NCI-H128 (cell line): ENCODE data around the gene LRRC4C.

Experiments used
- DNase-seq: peaks from one replicate; lab custom pipeline; 2025; ENCODE audit not compliant: unreplicated experiment; lab: John Stamatoyannopoulos, UW

LRRC4C gene

DNA sequence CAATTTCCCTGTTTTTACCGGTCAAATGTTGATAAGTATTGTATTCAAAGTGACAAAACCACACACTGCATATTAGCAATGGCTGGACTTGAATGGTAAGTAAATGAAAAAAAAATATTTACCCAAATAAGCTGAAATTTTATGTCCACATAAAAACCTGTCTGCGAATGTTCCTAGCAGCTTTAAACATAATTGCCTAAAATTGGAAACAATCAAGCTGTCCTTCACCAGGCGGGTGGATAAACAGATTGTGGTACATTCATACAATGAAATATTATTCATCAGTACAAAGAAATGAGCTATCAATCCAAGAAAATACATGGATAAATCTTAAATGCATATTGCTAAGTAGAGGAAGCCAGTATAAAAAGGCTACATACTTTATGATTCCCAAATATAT, 1067.8 kb downstream of the LRRC4C start:
- no peak for DNase-seq

DNA sequence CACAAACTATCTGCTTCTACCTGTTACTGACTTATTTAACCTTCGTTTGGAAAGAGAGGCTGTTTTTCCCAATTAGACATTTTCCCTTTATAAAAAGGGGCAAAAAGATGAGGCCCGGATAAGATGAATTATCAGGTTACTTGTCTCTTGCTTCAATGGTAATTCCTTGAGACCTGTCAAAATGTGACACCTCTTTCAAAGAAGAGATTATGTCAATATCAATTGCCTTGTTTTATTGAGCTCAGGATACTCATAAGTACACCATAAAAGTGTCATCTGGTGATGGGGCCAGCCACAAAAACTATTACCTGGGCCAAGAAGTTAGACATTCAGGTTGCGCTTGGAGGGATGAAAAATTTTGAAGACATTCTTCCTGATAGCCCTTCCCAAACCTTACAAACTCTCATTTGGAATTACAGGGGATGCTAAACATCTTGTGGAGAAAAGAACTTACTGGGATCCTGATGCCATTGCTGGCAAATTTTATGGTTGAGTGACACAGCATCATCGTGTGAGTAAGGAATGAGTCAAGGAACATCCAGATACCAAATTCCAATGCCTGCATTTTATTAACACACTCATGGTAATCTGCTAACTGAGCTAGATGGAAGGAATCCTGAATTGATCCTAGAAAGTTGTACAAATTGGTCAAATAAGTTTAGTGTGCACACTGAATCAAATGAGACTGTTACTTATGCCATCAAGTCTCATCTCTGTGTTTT, 1071.2 kb downstream of the LRRC4C start:
- DNase-seq: no peak

DNA sequence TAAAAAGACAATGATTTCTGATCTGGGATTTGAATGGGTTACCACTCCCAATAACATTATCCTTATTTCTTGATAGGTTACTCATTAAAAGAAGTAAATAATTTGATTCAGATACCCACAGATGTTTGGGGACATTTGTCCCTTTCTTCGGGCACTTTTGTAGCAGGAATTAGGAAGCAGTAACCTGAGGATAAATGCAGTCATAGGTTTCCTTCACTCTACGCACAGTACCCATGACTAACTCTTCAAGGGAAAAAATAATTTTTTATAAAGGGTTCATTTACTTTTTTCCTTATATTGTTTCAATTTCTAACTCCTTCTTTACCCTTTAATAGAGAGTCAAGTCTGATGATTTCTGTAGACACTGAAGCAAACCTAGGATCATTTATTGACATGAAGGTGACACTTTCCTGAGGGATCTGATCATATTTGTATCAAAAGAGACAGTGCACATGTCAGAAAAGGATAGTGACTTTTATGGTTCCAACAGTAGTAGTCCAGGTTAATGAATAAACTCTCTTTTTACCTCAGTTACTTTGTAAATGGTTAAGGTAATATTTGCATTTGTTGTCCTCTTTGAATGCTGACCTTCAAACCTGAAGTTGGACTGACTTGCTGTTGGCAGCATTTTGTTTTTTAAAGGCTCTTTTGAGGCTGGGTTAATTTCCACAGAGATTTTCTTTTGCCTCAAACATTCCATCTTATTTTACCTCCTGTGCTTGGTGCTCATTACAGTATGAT, 1072.0 kb downstream of the LRRC4C start:
- DNase-seq: no peak

DNA sequence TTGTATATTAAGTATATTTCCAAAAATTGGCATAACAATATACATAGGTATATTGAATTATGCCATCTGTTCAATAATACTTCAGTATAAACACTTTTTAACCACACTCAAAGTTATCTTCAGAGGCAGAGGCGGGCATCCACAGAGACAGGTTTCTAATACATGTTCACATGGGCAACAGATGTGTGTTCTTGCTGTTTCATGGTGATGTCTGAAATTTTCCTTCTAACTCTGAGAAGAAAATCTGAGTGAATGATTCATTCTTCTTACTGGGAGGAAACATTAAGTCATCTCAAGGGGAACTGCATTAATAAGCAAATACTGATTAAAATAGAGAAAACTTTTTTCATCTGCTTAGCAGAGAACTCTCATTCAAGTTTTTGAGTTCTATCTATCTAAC, 1074.5 kb downstream of the LRRC4C start:
- no peak for DNase-seq

DNA sequence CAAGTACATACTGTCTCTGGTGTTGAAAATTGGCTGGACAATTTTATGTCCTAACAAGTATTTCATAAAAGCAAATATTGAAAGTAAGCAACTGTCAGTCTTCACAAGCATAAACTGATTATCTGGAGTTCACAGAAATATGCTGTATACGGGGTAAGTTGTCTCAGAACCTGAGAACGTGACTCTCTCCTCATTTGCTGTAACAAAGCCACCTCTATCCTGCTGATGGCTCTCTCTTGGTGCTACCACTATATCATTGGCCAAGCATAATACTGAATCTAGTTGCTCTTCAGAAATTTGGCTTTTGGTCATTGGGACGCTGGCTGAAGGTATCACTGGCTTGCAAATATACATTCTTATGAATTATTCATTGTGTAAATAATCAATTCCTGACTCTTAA, 1078.0 kb downstream of the LRRC4C start:
- no peak for DNase-seq

DNA sequence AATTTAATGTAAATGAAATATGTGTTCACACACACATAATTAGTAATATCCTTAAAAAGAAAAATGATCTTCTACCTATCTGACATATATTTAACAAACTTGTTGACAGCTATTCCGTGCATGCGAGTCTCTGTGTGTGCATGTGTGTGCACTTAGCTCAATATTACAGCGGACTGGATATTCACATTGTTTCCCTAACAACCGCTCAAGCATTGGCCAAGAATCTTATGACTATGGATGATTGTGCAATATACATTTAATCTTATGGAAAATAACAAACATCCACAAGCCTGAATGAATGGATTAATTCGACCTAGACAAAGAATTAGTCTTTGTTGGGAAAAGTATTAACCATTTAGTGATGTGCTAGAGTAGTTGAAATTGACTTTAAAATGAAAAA, 1078.6 kb downstream of the LRRC4C start:
- no peak for DNase-seq

DNA sequence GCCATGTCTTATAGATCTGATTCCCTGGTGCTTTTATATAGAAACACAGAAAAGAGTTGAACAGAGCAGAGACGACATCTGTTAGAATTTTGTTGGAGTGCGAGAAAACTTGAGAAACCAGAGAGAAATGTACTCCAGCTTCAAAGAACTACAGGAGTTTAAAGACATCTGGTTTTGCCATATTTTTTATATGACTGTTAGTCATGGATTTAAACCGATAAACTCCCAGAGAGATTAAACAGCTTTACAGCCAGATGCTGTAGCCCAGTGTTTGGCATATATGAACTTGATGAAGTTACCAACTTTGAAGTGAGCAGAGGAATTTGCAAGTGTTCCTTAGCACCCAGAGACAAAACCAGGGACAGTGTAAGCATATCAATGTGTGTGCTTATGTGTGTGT, 1083.1 kb downstream of the LRRC4C start:
- no peak for DNase-seq

DNA sequence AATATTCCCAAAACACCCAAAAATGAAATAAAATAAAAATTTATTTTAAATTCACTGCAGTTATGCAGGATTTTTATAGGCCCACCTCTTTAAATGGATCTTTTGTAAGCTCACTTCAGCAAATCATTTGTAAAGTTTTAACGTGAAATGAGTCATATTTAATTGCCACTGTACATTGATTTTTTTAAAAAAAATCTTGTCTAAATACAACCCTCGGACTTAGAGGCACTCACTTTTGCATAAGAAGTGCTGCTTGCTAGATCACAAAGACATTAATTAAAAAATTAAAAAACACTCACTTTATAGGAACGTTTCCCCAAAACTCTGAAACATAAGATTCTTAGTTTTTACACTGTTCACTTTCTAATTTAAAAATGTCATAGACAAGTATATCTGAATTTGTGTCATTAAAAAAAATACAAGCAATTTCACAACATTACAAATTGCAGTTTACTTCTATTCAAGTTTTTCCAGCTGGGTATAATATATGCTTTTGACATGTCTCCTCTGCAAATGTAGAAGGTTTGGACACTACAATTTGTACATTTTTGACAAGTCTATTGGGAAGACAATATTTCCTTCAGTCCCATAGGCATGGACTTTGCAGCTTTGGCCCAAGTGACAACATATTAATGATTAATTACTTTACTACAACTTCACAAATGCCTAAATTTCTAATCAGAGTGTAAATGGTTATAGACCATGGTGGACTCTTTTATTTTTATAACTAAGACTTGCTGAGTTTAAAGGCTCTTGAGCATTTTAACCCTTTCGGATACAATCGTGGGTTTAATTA, 1088.4 kb downstream of the LRRC4C start:
- no peak for DNase-seq

DNA sequence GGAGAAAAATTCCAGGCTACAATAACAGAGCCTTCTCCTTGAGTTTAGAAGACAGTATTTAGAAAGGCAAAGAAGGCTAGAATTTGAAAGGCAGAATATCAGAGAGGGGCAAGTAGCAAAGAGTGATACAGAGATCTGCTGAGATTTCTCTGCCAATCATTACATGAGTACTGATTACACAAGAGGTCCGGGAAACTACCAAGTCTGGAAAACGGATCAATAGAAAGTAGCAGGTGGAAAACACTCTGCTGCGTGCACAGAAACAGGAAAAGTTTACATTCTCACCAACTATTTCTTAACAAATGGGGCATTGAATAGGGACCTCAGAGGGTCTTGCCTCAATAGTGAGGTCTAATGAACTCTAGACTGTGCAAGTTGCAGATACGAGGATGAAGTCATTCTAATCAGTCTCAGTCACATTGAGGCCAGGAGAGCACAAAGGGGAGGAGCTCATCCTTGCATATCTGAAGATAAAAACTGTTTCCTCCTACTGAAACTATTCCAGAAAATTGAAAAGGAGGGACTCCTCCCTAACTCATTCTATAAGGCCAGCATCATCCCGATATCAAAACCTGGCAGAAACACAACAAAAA, 1099.2 kb downstream of the LRRC4C start:
- DNase-seq: no peak

DNA sequence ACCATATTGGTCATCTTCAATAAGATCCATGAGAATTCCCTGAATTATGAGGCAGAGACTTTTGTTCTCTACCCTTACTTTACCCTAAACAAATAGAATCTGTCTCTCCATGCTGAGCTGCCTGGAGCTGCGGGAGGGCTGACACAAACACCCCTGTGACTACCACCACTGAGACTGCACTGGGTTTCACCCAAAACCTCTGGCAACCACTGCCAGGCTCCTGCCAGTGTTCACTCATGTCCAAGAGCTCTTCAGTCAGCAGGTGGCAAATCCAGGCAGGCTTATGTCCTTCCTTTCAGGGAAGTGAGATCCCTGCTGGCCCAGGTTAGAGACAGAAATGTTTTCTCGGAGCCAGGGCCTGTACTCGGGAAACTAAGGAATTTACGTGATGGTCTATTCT, 1105.3 kb downstream of the LRRC4C start:
- DNase-seq: no peak

DNA sequence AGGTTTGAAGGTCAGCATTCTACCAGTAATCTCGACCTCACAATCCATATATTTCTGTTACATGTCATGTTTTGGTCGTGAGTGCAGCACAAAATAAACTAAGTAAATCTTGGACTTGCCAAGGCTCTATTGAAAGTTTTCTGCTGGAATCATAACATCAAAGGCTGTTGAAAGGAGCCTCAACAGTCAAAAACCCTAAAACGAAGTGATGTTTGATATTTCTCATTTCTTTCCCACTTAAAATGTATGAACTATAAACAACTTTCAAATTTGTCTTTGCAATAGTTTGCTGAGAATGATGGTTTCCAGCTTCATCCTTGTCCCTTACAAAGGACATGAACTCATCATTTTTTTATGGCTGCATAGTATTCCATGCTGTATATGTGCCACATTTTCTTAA, 1118.5 kb downstream of the LRRC4C start:
- DNase-seq: no peak

DNA sequence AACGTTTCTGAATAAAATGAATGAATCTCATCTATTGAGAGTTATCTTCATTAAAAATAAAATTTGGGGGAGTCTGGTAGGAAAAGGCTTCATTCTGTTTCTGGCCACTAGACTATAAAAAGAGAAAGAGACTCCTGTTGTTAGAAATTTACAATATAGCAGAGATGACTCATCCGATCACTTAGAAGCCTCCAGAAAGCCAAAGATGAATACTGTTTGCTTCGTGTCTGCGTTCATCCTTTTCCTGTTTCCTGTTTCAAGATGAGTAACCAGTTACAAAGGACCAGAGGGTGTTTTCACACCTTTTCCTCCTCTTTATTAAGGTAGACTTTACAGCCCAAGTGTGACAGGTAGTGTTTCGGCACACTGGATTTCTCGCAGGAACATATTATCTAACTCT, 1120.7 kb downstream of the LRRC4C start:
- no peak for DNase-seq

DNA sequence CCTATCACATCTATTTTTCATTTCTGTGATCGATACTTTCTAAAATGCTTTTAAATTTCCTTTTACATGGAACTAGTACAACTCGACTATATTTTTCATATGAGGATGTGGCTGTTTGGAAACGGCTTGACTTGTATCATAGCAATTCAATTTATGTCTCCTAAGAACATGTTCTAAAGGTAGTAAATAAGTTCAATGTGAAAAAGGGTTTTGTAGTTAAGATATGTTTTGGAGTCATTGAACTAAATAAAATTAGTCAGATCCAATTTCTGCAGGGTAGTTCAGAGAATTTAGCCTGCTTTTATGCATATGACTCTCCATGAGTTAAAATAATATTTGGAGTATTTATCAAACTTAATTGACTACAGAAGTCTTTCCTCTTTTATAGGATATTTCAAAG, 1121.4 kb downstream of the LRRC4C start:
- no peak for DNase-seq

DNA sequence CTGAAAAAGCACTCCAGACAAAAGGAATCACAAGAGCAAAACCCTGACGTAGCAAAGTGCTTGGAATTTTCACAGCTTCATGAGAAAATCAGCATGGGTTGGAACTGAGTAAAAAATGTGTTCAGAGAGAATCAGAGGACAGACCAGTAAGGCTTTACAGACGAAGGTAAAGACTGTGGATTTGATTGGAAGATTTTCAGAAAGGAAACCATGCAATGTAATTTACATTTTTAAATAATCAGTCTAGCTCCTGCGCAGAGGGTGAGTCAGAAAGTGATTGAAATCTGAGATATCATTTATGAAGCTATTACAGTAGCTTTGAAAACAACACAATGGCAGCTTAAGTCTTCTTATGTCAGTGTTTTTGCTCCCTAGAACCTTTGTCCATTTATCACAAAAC, 1122.3 kb downstream of the LRRC4C start:
- DNase-seq: no peak

DNA sequence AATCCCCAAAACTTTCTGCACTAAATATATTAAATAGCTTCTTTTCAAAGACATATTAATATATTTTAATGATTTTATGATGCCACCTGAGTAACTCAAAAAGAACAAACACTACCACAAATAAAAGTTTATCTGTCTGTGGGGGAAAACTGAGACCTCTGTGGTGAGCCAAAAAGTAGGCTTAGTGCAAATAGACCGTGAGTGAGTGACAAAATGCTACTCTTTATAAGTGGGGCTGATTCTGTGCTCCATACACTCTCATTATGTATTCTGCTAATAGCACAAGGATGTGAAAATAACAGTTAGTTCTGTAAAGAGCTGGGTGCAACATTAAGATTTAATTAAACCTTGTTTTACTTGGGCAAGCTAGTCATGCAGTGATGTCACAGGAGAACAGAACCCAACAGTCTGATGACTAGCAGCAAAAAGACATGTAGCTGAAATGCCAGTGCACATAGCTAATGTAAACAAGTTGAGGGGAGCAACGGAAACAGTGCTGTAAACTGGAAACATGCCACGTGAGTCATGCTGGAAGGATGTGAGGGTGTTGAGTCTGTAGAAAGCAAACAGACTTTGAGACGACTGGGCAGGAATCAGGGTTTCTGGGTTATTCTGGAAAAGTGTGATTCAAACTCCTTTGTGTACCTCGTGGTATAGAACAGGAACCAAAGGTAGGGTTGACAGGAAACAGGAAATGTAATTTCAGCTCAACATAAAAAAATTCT, 1130.4 kb downstream of the LRRC4C start:
- no peak for DNase-seq

DNA sequence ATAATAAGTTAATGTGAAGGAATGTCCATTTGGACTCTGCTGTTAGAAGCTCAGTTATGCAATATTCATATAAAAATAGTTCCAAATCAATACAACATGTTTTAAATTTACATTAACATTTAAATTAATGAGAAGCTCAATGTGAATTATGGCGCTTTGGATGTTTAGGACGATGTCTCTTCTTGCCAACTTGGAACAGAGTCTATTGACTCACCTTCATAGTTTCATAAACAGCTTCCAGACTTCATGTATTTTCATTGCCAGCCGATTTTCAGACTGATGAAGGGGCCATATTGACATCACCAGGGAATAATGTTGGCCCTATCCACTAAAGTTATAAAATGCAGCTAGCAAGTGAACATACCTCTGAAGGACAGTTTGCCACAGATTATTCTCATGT, 1136.2 kb downstream of the LRRC4C start:
- no peak for DNase-seq

DNA sequence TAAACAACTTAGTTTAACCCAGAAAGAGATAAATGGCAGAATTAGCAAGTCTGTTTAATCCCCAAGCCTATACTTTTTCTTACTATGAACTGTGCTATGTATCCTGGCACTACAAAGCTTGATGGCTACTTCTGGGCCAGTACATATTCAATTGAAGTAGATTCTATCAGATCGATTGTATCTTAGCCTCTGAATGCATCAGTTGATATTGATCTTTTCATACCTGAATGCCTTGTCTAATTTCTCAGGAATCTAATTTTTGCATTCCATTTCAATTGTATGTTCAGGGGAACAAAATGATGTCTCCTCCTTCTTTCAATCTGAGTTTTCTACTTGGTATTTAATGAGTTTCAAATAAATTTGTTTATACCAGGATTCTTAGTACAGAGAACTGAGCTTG, 1137.9 kb downstream of the LRRC4C start:
- DNase-seq: no peak

DNA sequence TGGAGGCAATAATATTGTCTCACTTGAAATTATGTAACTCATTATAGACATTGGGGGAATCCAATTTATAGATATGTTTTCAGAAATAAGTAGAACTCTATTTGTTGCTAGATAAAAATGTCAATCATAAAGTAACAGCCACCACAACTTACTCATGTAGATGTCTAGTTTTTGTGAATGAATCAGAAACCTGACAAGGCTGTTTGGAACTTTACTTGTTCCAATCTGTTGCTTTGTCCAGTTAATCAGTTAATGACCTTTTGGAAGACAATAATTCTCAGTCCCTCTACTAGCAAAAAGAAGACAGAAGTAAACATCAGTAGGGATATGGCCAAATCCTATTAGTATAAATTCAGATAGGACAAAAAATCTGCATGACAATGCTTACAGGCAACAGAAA, 1143.3 kb downstream of the LRRC4C start:
- DNase-seq: no peak

DNA sequence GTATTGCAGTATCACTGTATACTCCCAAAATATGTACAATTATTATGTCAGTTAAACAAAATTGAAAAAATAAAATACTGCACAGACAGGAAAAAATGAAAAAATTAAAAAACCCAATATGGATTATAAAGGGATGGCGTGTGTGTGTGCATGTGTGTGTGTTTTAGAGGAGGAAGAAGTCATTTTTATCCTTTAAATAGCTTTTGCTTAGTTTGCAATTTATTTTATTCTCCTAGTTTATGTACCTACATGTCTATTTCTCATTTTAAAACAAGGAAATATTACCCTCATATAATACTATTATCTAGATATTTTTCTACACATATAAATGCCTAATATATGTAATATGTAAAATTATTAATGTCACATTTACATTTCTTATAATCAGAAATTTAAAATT, 1144.3 kb downstream of the LRRC4C start:
- DNase-seq: no peak

DNA sequence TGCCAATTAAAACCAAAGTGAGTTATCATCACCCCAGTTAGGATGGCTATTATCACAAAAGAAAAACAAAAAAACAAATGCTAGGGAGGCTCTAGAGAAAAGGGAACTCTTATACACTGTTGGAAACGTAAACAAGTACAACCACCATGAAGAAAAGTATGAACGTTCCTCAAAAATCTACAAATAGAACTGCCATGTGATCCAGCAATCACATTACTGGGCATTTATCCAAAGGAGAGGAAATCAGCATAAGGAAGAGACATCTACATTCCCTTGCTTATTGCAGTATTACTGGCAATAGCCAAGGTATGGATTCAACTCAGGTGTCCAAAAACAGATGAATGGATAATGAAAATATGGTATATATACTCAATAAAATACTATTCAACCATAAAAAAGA, 1145.1 kb downstream of the LRRC4C start:
- DNase-seq: no peak

DNA sequence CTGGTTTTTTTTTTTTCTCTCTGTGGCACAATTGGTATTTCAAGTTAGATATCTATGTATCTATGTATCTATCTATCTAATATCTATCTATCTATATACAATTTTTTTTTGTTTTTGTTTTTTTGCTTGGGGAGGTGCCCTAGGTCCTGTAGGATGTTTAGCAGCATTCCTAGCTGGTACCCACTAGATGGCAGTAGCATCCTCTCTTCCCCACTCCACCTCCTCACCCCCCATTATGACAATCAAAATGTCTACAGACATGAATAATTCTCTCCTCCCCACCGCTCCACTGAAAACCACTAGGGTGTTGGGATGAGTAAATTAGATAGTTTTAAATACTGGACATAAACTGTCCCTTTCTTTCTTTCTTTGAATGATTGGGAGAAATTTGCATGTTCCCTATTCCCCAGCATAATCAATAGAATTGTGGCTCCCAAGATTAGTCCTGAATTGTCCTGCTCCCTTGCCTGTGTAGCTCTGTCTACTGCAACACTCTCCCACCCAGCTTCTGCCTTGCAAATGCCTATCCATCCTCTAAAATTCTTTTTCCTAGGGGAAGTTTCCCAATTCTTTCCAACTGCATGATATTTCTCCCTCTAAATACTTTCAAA, 1152.4 kb downstream of the LRRC4C start:
- no peak for DNase-seq
